GM18867 (cell line): ENCODE results near the gene PADI2.
"Not testable (repeated sequence)": the region's sequence is repeated elsewhere in the genome, so short reads cannot be mapped to it uniquely, and the experiment has no call there.

ENCODE experiments used
- ATAC-seq: cut with Tn5 transposase; IDR thresholded peaks from one replicate; pipeline ENCODE4 v1.9.1; 2021; ENCODE audit warnings: mild to moderate bottlenecking, moderate library complexity; ENCODE audit not compliant: unreplicated experiment

PADI2 gene

GRCh38 chr1:17086751-17087150, 32.5 kb downstream of the PADI2 start:
- ATAC-seq: no peak

GRCh38 chr1:17084787-17085186, 34.5 kb downstream of the PADI2 start:
- no peak for ATAC-seq

DNA sequence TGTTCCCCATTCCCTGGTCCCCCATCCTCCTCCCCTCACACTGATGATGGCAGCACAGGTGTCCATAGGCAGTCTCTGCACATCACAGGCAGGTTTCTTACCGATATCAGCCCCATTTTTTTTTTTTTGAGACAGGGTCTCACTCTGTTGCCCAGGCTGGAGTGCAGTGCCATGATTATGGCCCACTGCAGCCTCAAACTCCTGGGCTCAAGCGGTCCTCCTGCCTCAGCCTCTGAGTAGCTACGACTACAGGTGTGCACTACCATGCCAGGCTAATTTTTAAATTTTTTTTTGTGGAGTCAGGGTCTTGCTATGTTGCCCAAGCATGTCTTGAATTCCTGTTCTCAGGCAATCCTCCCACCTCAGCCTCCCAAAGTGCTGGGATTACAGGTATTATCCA, 36.5 kb downstream of the PADI2 start:
- no peak for ATAC-seq

- no peak for ATAC-seq
Observed at GRCh38 chr1:17081439-17081838, 37.8 kb downstream of the PADI2 start.

- ATAC-seq: no peak
Observed at GRCh38 chr1:17080880-17081279, 38.4 kb downstream of the PADI2 start.

GRCh38 chr1:17080085-17080759, 39.0 kb downstream of the PADI2 start:
- ATAC-seq: no peak

GRCh38 chr1:17078991-17079868, 40.0 kb downstream of the PADI2 start:
- no peak for ATAC-seq

GRCh38 chr1:17075470-17076255, 43.6 kb downstream of the PADI2 start:
- ATAC-seq: no peak

DNA sequence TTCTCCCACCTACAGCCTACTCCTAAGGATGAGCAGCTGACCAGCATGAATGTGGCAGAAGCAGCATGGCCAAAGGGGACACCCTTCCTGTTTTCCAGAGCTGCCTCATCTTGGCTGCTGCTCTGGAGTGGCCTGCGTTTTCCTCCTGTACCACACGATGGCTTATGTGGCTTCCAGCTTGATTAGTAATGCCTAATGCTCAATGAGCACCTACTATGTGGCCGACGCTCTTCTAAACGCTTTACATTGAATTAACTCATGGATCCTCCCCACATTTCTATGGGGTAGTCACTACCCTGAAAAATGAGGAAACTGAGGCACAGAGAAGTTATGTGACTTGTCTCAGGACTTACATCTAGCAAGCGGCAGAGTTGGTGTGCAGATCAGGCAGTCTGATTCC, 47.5 kb downstream of the PADI2 start:
- no peak for ATAC-seq

GRCh38 chr1:17070163-17070525, 49.1 kb downstream of the PADI2 start:
- no peak for ATAC-seq

DNA sequence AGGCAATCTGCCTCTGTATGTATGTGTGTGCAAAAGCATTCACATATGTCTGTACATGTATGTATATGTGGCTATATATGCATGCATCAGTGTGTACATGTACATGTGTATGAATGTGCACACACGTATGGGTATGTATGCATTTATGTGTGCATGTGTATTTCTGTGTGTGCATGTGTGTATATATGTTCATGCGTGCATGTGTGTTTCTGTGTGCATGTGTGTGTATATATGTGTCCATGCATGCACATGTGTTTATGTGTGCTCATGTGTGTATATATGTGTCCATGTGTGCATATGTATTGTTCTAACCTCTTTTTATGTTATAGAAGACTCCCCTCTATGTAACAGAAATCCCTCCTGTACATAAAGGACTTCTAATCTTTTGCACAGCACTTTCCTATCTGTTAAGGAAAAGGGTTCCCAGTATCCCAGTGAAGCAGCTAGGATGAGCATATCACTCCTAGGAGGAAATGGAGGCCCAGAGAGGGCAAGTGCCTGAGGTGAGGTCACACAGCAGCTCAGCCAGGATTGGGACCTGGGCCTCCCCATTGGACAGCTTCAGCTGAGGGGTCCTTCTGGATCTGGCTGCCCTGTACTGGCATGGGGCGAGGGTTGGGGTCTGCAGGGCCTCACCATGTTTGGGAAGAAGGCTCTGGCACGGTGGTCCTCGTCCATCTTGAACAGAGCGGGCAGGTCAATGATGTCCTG, 49.6 kb downstream of the PADI2 start:
- no peak for ATAC-seq

DNA sequence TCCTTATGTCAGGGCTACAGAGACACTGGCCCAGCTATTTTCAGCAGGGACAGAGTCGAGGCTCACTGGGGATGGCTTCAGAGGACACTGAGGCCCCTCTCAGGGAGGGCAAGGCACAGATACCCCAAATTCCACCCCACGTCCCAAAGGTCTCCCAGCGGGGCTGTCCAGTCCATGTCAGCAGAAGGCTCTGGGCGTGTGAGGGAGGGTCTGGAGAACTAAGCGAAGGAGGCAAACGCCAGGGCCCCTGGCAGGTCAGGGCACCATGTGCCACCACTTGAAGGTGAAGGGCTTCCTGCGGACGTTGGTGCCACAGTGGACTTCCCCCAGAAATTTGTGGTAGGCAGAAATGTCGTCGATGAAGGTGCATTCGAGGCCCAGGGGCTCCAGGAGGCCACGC, 50.5 kb downstream of the PADI2 start:
- no peak for ATAC-seq

DNA sequence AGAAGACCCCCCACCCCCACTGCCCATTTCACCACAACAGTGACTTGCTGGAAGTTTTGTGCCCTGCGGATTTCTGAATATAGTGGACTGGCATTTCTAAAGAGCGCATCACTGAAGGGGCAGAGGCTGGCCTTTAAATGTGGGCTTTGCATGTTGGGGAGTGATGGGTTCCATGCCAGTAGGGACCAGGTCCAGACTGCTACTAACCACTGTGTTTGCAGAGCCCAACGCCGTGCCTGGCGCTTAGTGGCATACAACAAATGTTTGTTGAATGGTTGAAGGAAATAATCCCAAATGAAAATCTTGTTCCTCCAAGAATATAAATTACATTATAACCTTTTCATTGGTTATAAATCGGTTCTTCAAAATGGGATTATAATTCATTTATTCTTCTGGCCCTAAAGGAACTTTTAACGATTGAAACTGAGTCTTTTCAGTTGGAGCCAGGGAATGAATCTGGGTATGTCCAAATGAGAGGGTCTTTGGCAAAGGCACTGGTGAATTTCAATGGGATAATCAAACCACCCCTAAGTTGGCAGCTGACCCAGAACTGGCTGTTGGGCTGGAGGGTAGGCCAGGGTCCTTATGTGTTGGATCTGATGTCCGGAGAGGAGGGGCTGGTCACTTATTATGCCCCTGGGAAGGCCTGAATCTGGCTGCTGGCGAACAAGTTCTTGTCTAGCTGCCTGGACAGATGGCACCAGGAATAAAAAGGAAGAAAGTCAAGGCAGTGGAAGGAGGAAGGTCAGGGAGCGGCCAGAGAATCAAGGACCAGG, 51.6 kb downstream of the PADI2 start:
- ATAC-seq: no peak

DNA sequence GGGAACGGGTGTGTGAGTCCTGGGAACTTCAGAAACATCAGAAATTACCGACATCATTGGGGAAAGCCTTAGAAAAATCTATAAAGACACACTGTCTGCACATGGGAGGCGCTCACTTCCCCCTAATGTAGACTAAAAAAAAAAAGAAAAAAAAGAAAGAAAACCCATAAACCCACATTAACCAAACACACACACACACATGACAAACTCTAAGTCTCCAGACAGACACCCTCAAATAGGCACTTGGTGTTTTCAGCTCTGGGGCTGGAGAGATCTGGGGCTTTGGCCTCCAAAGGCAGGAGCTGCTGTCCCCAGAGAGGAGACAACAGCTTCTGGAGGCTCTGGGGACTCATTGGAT, 52.2 kb downstream of the PADI2 start:
- ATAC-seq: no peak

DNA sequence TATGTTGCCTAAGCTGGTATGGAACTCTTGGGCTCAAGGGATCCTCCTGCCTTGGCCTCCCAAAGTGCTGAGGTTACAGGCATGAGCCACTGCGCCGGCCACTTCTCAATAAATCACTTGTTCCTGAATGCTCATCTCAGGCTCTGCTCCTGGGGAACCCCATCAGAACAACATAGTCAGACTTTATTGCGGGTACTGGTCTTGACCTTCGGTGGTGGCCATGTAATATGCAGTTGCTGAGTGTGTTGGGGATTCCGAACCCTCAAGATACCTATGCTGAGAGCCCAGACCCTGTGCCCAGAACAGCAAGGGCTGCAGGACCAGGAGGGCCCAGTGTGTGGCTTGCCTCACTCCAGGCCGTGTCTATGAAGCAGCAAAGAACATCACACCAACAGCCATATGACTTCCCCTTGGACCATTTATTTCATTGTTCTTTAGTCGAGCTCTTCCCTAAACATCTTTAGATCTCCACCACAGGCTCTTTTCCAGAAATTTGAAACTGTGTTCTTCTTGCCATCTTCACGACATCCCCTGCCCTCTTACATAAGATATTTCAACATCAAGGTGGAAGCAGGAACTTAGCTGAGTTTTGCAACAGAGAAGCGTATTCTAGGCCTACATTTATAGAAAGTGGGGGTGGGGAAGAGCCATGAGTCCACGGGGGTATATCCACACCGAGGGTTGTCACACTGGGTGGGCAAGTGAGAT, 52.7 kb downstream of the PADI2 start:
- ATAC-seq: no peak

- no peak for ATAC-seq
Observed at GRCh38 chr1:17065666-17066065, 53.6 kb downstream of the PADI2 start.

GRCh38 chr1:17062751-17063150, 56.5 kb downstream of the PADI2 start:
- not testable (repeated sequence) for ATAC-seq

DNA sequence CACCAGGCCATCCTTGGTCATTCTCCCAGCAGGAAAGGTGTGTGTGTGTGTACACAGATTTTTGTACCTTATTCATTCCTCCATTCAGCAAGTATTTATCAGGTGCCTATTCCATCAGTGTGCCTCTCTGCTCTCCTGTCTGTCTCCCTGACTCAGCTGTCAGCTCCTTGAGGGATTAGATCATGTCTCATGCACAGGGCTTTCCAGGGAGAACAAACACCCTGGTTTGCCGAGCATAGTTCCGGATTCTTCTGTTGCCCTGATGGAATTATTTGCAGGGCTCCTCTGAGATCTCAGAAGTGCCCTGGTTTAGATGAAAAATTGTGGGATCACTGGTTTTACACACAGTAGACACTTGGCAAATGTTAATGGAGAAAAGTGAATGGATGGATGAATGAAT, 57.4 kb downstream of the PADI2 start:
- ATAC-seq: no peak

DNA sequence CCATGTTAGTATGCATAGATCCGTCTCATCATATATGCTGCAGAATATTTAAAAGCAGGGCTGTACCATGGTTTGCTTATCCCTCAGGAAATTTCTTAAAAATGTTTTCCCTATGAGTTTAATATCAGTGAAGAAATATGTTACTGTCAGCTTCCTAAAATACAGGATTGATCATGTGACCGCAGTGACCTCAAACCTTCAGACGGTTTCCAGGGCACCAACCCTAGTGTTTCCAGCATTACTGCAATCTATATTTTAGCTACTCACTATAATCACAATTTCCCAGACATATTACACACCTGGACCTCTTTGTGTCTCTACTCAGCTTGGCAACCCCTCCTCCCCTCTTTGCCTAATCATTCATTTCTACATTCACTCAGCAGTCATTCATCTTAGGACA, 57.8 kb downstream of the PADI2 start:
- no peak for ATAC-seq

- ATAC-seq: no peak
Observed at GRCh38 chr1:17060306-17060749, 58.9 kb downstream of the PADI2 start.
